Stimulated activated CD4-positive, alpha-beta T cell treated with anti-CD3 and anti-CD28 coated beads, Interleukin-1b, Interleukin-23, amount 100 ng/mL, for 1 hour (primary cell): Measurements from ENCODE around the gene RC3H2.

Experiments used
- DNase-seq, 2 donors: peaks; one replicate each; pipeline ENCODE4 v3.0.0-alpha.2; 2020; ENCODE audit warnings: low read depth in 2 of 2

Gene RC3H2

GRCh38 chr9:122800066-122801060 is 104.8 kb downstream of the RC3H2 start, which contains the start of gene OR1K1:
Gene OR1K1 (plus strand): TSS chr9:122800123. CDS start chr9:122800123, 0 bp downstream.
- DNase-seq: no peak

- DNase-seq: no peak
Measured at GRCh38 chr9:122797316-122798063, 107.7 kb downstream of the RC3H2 start.
